ENCODE results near the gene COL18A1. TPM values are rescaled to one million over a fixed set of nuclear protein-coding genes. Genes with fewer than 3 reads are reported as not detected.

The COL18A1 gene
- total and polyA plus RNA-seq, 10 donors: 35.0 to 208 (median 86.4) TPM

DNA sequence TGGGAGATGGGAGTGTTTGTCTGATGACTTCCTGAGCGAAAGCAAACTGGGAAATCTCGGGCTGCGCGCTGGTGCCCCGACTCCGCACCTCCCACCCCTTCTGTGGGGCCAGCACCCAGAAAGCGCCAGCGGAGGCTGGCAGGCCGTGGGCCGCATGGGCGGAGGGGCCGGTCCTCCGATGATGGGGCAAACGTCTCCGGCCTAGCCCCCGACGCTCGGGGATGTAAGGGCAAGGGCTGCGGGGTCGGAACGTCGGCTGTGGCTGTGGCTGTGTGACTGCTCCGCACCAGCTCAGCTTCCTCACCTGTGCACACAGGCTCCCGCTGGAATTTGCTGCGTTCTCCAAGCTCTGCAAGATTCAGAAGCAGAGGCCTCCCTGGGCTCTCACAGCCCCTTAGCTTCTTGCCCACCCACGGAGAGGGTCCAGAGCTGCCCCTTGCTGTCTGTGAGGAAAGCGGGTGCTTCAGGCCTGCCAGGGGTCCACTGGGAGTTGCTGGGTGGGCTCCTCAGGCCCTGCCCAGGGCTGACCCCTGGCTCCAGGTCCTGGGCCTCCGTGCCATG, 35.0 kb downstream of the COL18A1 start:
- WGBS, 5 donors: 91 to 97% (median 93%) methylated on average over 20 to 28 of the region's 28 CpGs
- H3K9me3 ChIP-seq: no peaks in the 10 kb centered on the region
- peaks cover 9 to 38% (median 22%) of the 10 kb centered on the region in 6 donors for H3K4me1 ChIP-seq
- H3K27me3 ChIP-seq (replicated peaks in 1 of 7): peaks cover 0 to 23% (median 0%) of the 10 kb centered on the region in 7 donors
- peak overlapping the region in 3 of 8 donors; percentile 72 to 84 (median 83) for H3K27ac ChIP-seq
- TF ChIP-seq, protein P1, sequence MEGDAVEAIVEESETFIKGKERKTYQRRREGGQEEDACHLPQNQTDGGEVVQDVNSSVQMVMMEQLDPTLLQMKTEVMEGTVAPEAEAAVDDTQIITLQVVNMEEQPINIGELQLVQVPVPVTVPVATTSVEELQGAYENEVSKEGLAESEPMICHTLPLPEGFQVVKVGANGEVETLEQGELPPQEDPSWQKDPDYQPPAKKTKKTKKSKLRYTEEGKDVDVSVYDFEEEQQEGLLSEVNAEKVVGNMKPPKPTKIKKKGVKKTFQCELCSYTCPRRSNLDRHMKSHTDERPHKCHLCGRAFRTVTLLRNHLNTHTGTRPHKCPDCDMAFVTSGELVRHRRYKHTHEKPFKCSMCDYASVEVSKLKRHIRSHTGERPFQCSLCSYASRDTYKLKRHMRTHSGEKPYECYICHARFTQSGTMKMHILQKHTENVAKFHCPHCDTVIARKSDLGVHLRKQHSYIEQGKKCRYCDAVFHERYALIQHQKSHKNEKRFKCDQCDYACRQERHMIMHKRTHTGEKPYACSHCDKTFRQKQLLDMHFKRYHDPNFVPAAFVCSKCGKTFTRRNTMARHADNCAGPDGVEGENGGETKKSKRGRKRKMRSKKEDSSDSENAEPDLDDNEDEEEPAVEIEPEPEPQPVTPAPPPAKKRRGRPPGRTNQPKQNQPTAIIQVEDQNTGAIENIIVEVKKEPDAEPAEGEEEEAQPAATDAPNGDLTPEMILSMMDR (IDR thresholded peaks at IDR 0.05 in 8 of 11, conservative IDR thresholded peaks at IDR 0.05 in 3 of 11): no peak
- no peak for TF ChIP-seq POLR2A (IDR thresholded peaks at IDR 0.05)
- no peak for TF ChIP-seq POLR2AphosphoS5 (IDR thresholded peaks at IDR 0.05)
- no peaks in the 10 kb centered on the region for H3K36me3 ChIP-seq
- intact Hi-C loops (cut with DNase I; ENCODE audit: low total_unique reads): loop anchor here (2.0 to 5.0 kb wide), 2 partner anchors 147 to 298 kb away; no protein-coding TSS in a partner anchor
- peak overlapping the region in 1 of 8 donors; percentile 61 for H3K4me3 ChIP-seq
- peak; percentile 74 for DNase-seq

DNA sequence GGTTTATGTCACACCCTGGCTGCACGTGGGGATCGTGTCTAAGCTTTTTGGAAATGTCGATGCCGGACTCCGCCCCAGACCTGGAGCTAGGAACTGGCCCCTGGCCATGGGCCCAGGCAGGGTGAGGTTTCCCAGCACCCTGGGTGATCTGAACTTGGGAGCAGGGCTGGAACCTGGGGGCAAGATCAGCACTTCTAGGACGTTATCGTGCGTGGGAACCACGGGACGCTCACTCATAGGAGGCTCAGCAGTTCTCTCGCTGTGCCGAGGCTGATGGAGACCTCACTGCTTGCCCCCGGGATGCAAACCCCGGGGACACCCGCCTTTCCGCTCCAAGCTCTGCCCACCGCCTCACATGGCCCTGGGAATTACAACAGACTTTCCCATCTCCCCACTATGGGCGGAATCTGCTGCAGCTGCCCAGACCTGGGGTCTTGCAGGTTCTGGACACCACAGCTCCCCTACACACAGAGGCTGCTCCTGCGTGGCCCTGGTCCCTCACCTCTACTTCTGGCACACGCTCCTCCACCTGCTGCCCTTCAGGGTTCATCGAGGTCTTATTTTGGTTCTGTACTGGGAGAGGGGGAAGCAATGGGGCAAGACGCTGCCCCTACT, 35.9 kb downstream of the COL18A1 start:
- no peak overlapping the region for H3K27ac ChIP-seq
- H3K27me3 ChIP-seq (replicated peaks in 1 of 7): peaks cover 0 to 16% (median 0%) of the 10 kb centered on the region in 7 donors
- TF ChIP-seq POLR2AphosphoS5 (IDR thresholded peaks at IDR 0.05) (no peak), POLR2A (IDR thresholded peaks at IDR 0.05) (no peak)
- TF ChIP-seq, protein P1 (IDR thresholded peaks at IDR 0.05 in 8 of 11, conservative IDR thresholded peaks at IDR 0.05 in 3 of 11): no peak
- WGBS, 5 donors: 87 to 94% (median 93%) methylated on average over 17 to 22 of the region's 22 CpGs
- DNase-seq: peak; percentile 39
- no peak overlapping the region for H3K4me3 ChIP-seq
- intact Hi-C loops (cut with DNase I; ENCODE audit: low total_unique reads): no loop called here
- peaks cover 9 to 32% (median 19%) of the 10 kb centered on the region in 6 donors for H3K4me1 ChIP-seq
- H3K36me3 ChIP-seq: no peaks in the 10 kb centered on the region
- peaks cover 0 to under 1% (median 0%) of the 10 kb centered on the region in 8 donors for H3K9me3 ChIP-seq

DNA sequence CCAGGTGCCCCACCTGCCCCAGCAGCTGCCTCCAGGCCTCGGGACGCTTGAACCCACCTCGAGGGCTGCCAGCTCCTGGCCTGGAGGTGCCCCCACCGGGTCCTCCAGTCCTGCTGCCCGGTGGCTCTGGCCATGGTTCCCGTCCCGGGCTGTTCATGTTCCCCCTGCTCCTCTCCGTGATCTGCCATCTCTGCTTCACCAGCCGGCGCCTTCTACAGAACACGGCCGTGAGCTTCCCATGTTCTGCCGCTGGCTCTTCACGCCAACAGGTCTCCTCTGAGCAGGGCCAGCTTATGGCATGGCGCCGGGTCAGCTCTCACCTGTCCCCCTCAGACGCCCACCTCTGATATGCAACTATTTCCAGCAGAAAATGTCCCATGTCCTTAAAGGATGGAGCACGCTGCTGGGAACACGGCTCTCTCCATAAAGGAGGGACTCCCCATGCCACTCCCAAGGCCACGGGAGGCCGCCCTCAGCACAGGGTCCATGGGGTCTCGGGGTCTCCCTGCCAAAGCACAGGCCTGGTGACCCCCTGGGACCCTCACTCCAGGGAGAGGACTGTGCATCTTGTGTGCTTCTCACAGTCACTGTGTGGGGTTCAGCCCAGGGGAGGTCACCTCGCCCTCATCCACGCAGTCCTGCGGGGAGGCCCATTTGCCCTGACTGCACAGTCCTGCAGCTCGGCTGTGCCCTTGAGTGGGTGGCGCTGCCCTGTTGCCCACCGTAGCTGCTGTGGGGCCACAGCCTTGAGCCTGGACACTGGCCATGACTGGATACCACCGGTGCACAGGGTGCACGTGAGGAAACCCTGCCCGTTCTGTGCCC, 36.7 kb downstream of the COL18A1 start:
- WGBS, 5 donors: 92 to 96% (median 93%) methylated on average over 30 to 31 of the region's 31 CpGs
- Histone ChIP-seq H3K4me3 (no peak overlapping the region), H3K4me1 (peaks cover 9 to 24% (median 16%) of the 10 kb centered on the region in 6 donors), H3K36me3 (no peaks in the 10 kb centered on the region), H3K9me3 (peaks cover 0 to 8% (median 4%) of the 10 kb centered on the region in 8 donors), H3K27ac (no peak overlapping the region), H3K27me3 (replicated peaks in 1 of 7) (peaks cover 0 to 9% (median 0%) of the 10 kb centered on the region in 7 donors)
- TF ChIP-seq, protein P1 (IDR thresholded peaks at IDR 0.05 in 8 of 11, conservative IDR thresholded peaks at IDR 0.05 in 3 of 11): no peak
- TF ChIP-seq POLR2A (IDR thresholded peaks at IDR 0.05): no peak
- no peak for TF ChIP-seq POLR2AphosphoS5 (IDR thresholded peaks at IDR 0.05)
- intact Hi-C loops (cut with DNase I; ENCODE audit: low total_unique reads): no loop called here
- peak; percentile 68 for DNase-seq

All from spleen (tissue), 11 donors.